SK-N-SH treated with all-trans-retinoic acid at 6 μM for 48 hours (cell line): Measurements from ENCODE around the gene LOC128125822.

ENCODE experiments used
- ATAC-seq: fragments of 200-7000 bp; cut with Tn5 transposase; 3 replicates; pipeline ENCODE4 v1.9.1; 2020; ENCODE audit warnings: mild to moderate bottlenecking, moderate library complexity
- ARNTL ChIP-seq: fragments of 450-650 bp; formaldehyde crosslinking; IDR thresholded peaks from 2 replicates; pipeline ENCODE4 v1.5.0; 2020; ENCODE audit warnings: low read depth, mild to moderate bottlenecking, moderate library complexity, borderline replicate concordance
- BACH2 ChIP-seq: fragments of 250-450 bp; sonication (Bioruptor Pico); IDR thresholded peaks from 2 replicates; pipeline ENCODE4 v1.9.0; 2021; ENCODE audit warnings: mild to moderate bottlenecking, borderline replicate concordance
- CSRNP3 ChIP-seq: fragments of 250-450 bp; sonication (Bioruptor Pico); IDR thresholded peaks from 2 replicates; pipeline ENCODE4 v1.5.1; 2021; ENCODE audit warnings: mild to moderate bottlenecking, moderate library complexity
- ESRRG ChIP-seq: fragments of 250-450 bp; sonication (Bioruptor Pico); IDR thresholded peaks from 2 replicates; pipeline ENCODE4 v1.6.1; 2021; ENCODE audit warnings: mild to moderate bottlenecking
- GLIS3 ChIP-seq: fragments of 250-450 bp; sonication (Bioruptor Pico); IDR thresholded peaks from 2 replicates; pipeline ENCODE4 v1.5.0; 2020; ENCODE audit warnings: mild to moderate bottlenecking, moderate library complexity
- ISL1 ChIP-seq: fragments of 250-450 bp; sonication (Bioruptor Pico); IDR thresholded peaks from 2 replicates; pipeline ENCODE4 v2.1.2; 2022; ENCODE audit warnings: mild to moderate bottlenecking, moderate library complexity
- OSR1 ChIP-seq: fragments of 250-450 bp; sonication (Bioruptor Pico); IDR thresholded peaks from 2 replicates; pipeline ENCODE4 v1.8.0; 2022; ENCODE audit warnings: moderate library complexity, mild to moderate bottlenecking, inconsistent platforms
- RARB ChIP-seq: fragments of 250-450 bp; sonication (Bioruptor Pico); IDR thresholded peaks from 2 replicates; pipeline ENCODE4 v1.8.0; 2021; ENCODE audit warnings: mild to moderate bottlenecking, moderate library complexity
- SNAI2 ChIP-seq: fragments of 250-450 bp; sonication (Bioruptor Pico); IDR thresholded peaks from 2 replicates; pipeline ENCODE4 v1.5.0; 2020; ENCODE audit warnings: mild to moderate bottlenecking, moderate library complexity
- TCF4 ChIP-seq: fragments of 250-450 bp; sonication (Bioruptor Pico); IDR thresholded peaks from 2 replicates; pipeline ENCODE4 v1.8.0; 2021; ENCODE audit warnings: mild to moderate bottlenecking, moderate library complexity, borderline replicate concordance
- TOX ChIP-seq: fragments of 250-450 bp; sonication (Bioruptor Pico); IDR thresholded peaks from 2 replicates; pipeline ENCODE4 v1.8.0; 2021; ENCODE audit warnings: mild to moderate bottlenecking, moderate library complexity, borderline replicate concordance
- TSHZ2 ChIP-seq: fragments of 250-450 bp; sonication (Bioruptor Pico); IDR thresholded peaks from 2 replicates; pipeline ENCODE4 v1.5.0; 2020; ENCODE audit warnings: mild to moderate bottlenecking, moderate library complexity
- ZFP3 ChIP-seq: fragments of 250-450 bp; sonication (Bioruptor Pico); IDR thresholded peaks from 2 replicates; pipeline ENCODE4 v1.5.0; 2020; ENCODE audit warnings: mild to moderate bottlenecking, moderate library complexity
- ZFP30 ChIP-seq: fragments of 450-650 bp; formaldehyde crosslinking; IDR thresholded peaks from 2 replicates; pipeline ENCODE4 v1.5.0; 2022; ENCODE audit warnings: mild to moderate bottlenecking, moderate library complexity
- ZNF565 ChIP-seq: fragments of 450-650 bp; formaldehyde crosslinking; conservative IDR thresholded peaks from 2 replicates; pipeline ENCODE4 v1.5.0; 2020; ENCODE audit warnings: low read depth, mild to moderate bottlenecking, moderate library complexity
- ZNF70 ChIP-seq: fragments of 450-650 bp; formaldehyde crosslinking; IDR thresholded peaks from 2 replicates; pipeline ENCODE4 v1.5.0; 2020; ENCODE audit warnings: mild to moderate bottlenecking, moderate library complexity
- ZNF8 ChIP-seq: fragments of 450-650 bp; formaldehyde crosslinking; IDR thresholded peaks from 2 replicates; pipeline ENCODE4 v1.5.0; 2020; ENCODE audit warnings: mild to moderate bottlenecking, moderate library complexity
- TF ChIP-seq, protein P1 (sequence below): fragments of 250-450 bp; sonication (Bioruptor Pico); IDR thresholded peaks from 2 replicates; pipeline ENCODE4 v1.5.1; 2020; ENCODE audit warnings: low read depth, mild to moderate bottlenecking, moderate library complexity
- TF ChIP-seq, protein P2 (sequence below): fragments of 250-450 bp; sonication (Bioruptor Pico); IDR thresholded peaks from 2 replicates; pipeline ENCODE4 v1.8.0; 2020; ENCODE audit warnings: mild to moderate bottlenecking, moderate library complexity, borderline replicate concordance
- TF ChIP-seq, protein P3 (sequence below): fragments of 250-450 bp; sonication (Bioruptor Pico); IDR thresholded peaks from 2 replicates; pipeline ENCODE4 v1.8.0; 2021; ENCODE audit warnings: low read depth, mild to moderate bottlenecking, moderate library complexity, borderline replicate concordance

LOC128125822 gene

GRCh38 chr6:63576147-63576772 is 4.0 kb downstream of the LOC128125822 start:
- no peak for ATAC-seq
- TF ChIP-seq ISL1 (CRISPR knock-in tag) (no peak), ZNF70 (CRISPR knock-in tag) (no peak), CSRNP3 (no peak), ZFP30 (CRISPR knock-in tag) (no peak), ARNTL (CRISPR knock-in tag) (no peak), ZFP3 (CRISPR knock-in tag) (no peak), ZNF8 (CRISPR knock-in tag) (no peak), TOX (CRISPR knock-in tag) (no peak), ESRRG (CRISPR knock-in tag) (no peak), GLIS3 (CRISPR knock-in tag) (no peak), TSHZ2 (no peak), SNAI2 (CRISPR knock-in tag) (no peak), BACH2 (CRISPR knock-in tag) (no peak)
- TF ChIP-seq, protein P1, sequence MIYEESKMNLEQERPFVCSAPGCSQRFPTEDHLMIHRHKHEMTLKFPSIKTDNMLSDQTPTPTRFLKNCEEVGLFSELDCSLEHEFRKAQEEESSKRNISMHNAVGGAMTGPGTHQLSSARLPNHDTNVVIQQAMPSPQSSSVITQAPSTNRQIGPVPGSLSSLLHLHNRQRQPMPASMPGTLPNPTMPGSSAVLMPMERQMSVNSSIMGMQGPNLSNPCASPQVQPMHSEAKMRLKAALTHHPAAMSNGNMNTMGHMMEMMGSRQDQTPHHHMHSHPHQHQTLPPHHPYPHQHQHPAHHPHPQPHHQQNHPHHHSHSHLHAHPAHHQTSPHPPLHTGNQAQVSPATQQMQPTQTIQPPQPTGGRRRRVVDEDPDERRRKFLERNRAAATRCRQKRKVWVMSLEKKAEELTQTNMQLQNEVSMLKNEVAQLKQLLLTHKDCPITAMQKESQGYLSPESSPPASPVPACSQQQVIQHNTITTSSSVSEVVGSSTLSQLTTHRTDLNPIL (CRISPR knock-in tag) = no peak
- TF ChIP-seq, protein P2, sequence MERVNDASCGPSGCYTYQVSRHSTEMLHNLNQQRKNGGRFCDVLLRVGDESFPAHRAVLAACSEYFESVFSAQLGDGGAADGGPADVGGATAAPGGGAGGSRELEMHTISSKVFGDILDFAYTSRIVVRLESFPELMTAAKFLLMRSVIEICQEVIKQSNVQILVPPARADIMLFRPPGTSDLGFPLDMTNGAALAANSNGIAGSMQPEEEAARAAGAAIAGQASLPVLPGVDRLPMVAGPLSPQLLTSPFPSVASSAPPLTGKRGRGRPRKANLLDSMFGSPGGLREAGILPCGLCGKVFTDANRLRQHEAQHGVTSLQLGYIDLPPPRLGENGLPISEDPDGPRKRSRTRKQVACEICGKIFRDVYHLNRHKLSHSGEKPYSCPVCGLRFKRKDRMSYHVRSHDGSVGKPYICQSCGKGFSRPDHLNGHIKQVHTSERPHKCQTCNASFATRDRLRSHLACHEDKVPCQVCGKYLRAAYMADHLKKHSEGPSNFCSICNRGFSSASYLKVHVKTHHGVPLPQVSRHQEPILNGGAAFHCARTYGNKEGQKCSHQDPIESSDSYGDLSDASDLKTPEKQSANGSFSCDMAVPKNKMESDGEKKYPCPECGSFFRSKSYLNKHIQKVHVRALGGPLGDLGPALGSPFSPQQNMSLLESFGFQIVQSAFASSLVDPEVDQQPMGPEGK = no peak

GRCh38 chr6:63576985-63577712 is 4.9 kb downstream of the LOC128125822 start:
- no peak for ATAC-seq
- TF ChIP-seq RARB (CRISPR knock-in tag) = no peak

- ATAC-seq = no peak
- no peak for TF ChIP-seq ZFP30 (CRISPR knock-in tag)
- no peak for TF ChIP-seq ZNF565
- no peak for TF ChIP-seq TOX (CRISPR knock-in tag)
- TF ChIP-seq, protein P2 = no peak
- no peak for TF ChIP-seq ARNTL (CRISPR knock-in tag)
- TF ChIP-seq CSRNP3 = no peak
- no peak for TF ChIP-seq ISL1 (CRISPR knock-in tag)
- no peak for TF ChIP-seq ZNF8 (CRISPR knock-in tag)
- no peak for TF ChIP-seq RARB (CRISPR knock-in tag)
- no peak for TF ChIP-seq TSHZ2
- TF ChIP-seq TCF4 (CRISPR knock-in tag) = no peak
- no peak for TF ChIP-seq OSR1
- no peak for TF ChIP-seq ESRRG (CRISPR knock-in tag)
- no peak for TF ChIP-seq SNAI2 (CRISPR knock-in tag)
- TF ChIP-seq, protein P3, sequence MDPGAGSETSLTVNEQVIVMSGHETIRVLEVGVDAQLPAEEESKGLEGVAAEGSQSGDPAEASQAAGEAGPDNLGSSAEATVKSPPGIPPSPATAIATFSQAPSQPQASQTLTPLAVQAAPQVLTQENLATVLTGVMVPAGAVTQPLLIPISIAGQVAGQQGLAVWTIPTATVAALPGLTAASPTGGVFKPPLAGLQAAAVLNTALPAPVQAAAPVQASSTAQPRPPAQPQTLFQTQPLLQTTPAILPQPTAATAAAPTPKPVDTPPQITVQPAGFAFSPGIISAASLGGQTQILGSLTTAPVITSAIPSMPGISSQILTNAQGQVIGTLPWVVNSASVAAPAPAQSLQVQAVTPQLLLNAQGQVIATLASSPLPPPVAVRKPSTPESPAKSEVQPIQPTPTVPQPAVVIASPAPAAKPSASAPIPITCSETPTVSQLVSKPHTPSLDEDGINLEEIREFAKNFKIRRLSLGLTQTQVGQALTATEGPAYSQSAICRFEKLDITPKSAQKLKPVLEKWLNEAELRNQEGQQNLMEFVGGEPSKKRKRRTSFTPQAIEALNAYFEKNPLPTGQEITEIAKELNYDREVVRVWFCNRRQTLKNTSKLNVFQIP (CRISPR knock-in tag) = no peak
Observed at GRCh38 chr6:63578757-63579156, 6.5 kb downstream of the LOC128125822 start.
